Spinal cord (tissue), 10 donors: ENCODE results near the gene QSOX2. TPM values are rescaled to one million over a fixed set of nuclear protein-coding genes. Genes with fewer than 3 reads are reported as not detected.

ENCODE experiments used
- DNase-seq, 6 donors: peaks; one replicate each; pipeline versions ENCODE4 v3.0.0 to v3.0.0-alpha.2; 2013 to 2015; ENCODE audit warnings: low spot score in 6 of 6, low read depth in 4 of 6
- H3K27ac ChIP-seq: one replicate; pipeline ENCODE4 v1.5.1; 2013; ENCODE audit warnings: low read depth, low read length, control low read depth
- H3K27me3 ChIP-seq: one replicate; pipeline ENCODE4 v1.6.1; 2013; ENCODE audit warnings: low read length; ENCODE audit not compliant: control insufficient read depth, insufficient read depth
- H3K36me3 ChIP-seq: one replicate; pipeline ENCODE4 v1.6.1; 2013; ENCODE audit warnings: low read length; ENCODE audit not compliant: control insufficient read depth, insufficient read depth
- H3K4me1 ChIP-seq: one replicate; pipeline ENCODE4 v1.6.1; 2013; ENCODE audit warnings: low read length; ENCODE audit not compliant: control insufficient read depth, insufficient read depth
- H3K4me3 ChIP-seq: one replicate; pipeline ENCODE4 v1.5.1; 2013; ENCODE audit warnings: low read depth, low read length, control low read depth
- H3K9me3 ChIP-seq: one replicate; pipeline ENCODE4 v1.6.1; 2013; ENCODE audit warnings: low read length; ENCODE audit not compliant: control insufficient read depth, insufficient read depth
- WGBS: methylation state at CpG from one replicate; pipeline ENCODE4 v1.1.5; 2013; ENCODE audit warnings: missing lambda C conversion rate; ENCODE audit not compliant: insufficient coverage; 5-methylcytosine and 5-hydroxymethylcytosine counted together
- polyA plus RNA-seq, 2 donors: library from polyadenylated mRNA; unstranded; fragments of 120-200 nt; gene quantifications; one replicate each; pipeline ENCODE4 v1.2.1, GENCODE V29; 2013; ENCODE audit not compliant: insufficient read length in 2 of 2
- total RNA-seq, 2 donors: library from RNA; depleted of rRNA in 1 of 2; stranded (reverse); fragments of 120-200 nt in 1 of 2; fragments of >200 nt in 1 of 2; gene quantifications; one replicate each; pipeline versions ENCODE4 v1.2.3 to v1.2.4, GENCODE V29; 2013 to 2014
- donor health status: healthy.

QSOX2 gene
- total and polyA plus RNA-seq, 4 donors: 7.2 to 17.0 (median 13.6) TPM

GRCh38 chr9:136290508-136291000 lies 44.9 kb upstream of the QSOX2 start:
- H3K4me1 ChIP-seq: peaks cover 19% of the 10 kb centered on the region
- no peaks in the 10 kb centered on the region for H3K27me3 ChIP-seq
- no peak overlapping the region for H3K4me3 ChIP-seq
- H3K36me3 ChIP-seq: peaks cover 4% of the 10 kb centered on the region
- no peak for DNase-seq
- H3K27ac ChIP-seq: no peak overlapping the region
- H3K9me3 ChIP-seq: no peaks in the 10 kb centered on the region
- WGBS: 90% methylated on average over 30 of the region's 31 CpGs

GRCh38 chr9:136289651-136290507 lies 44.3 kb upstream of the QSOX2 start:
- H3K27me3 ChIP-seq: no peaks in the 10 kb centered on the region

GRCh38 chr9:136287960-136288753 lies 42.5 kb upstream of the QSOX2 start:
- WGBS: 47% methylated on average over 19 of the region's 21 CpGs
- peaks cover 26% of the 10 kb centered on the region for H3K4me1 ChIP-seq
- DNase-seq: no peak
- H3K4me3 ChIP-seq: no peak overlapping the region
- H3K9me3 ChIP-seq: no peaks in the 10 kb centered on the region
- H3K27ac ChIP-seq: no peak overlapping the region
- no peaks in the 10 kb centered on the region for H3K27me3 ChIP-seq
- H3K36me3 ChIP-seq: peaks cover 4% of the 10 kb centered on the region

More at GRCh38 chr9:136289651-136290507, 44.3 kb upstream of the QSOX2 start:
- H3K36me3 ChIP-seq: peaks cover 4% of the 10 kb centered on the region
- peaks cover 19% of the 10 kb centered on the region for H3K4me1 ChIP-seq
- no peak overlapping the region for H3K27ac ChIP-seq
- H3K9me3 ChIP-seq: no peaks in the 10 kb centered on the region
- WGBS: 93% methylated on average over 30 of the region's 30 CpGs
- no peak for DNase-seq
- no peak overlapping the region for H3K4me3 ChIP-seq

- Histone ChIP-seq H3K9me3 (no peaks in the 10 kb centered on the region), H3K4me3 (no peak overlapping the region), H3K27me3 (no peaks in the 10 kb centered on the region), H3K27ac (no peak overlapping the region), H3K4me1 (peaks cover 19% of the 10 kb centered on the region), H3K36me3 (peaks cover 4% of the 10 kb centered on the region)
- DNase-seq: no peak
- 92% methylated on average over 13 of the region's 13 CpGs for WGBS
Observed at GRCh38 chr9:136286987-136287379, 41.4 kb upstream of the QSOX2 start.

GRCh38 chr9:136286359-136286986 lies 40.9 kb upstream of the QSOX2 start:
- WGBS: 81% methylated on average over 30 of the region's 30 CpGs
- no peak overlapping the region for H3K27ac ChIP-seq
- no peak for DNase-seq
- H3K4me1 ChIP-seq: peaks cover 14% of the 10 kb centered on the region
- no peaks in the 10 kb centered on the region for H3K27me3 ChIP-seq
- no peak overlapping the region for H3K4me3 ChIP-seq
- peaks cover 4% of the 10 kb centered on the region for H3K36me3 ChIP-seq
- no peaks in the 10 kb centered on the region for H3K9me3 ChIP-seq

- no peak overlapping the region for H3K27ac ChIP-seq
- H3K4me1 ChIP-seq: peaks cover 9% of the 10 kb centered on the region
- no peak overlapping the region for H3K4me3 ChIP-seq
- no peaks in the 10 kb centered on the region for H3K27me3 ChIP-seq
- peaks cover 1% of the 10 kb centered on the region for H3K36me3 ChIP-seq
- no peak for DNase-seq
- 85% methylated on average over 27 of the region's 28 CpGs for WGBS
- H3K9me3 ChIP-seq: no peaks in the 10 kb centered on the region
Observed at GRCh38 chr9:136285501-136286358, 40.1 kb upstream of the QSOX2 start.

- no peaks in the 10 kb centered on the region for H3K36me3 ChIP-seq
- H3K27me3 ChIP-seq: no peaks in the 10 kb centered on the region
- no peak for DNase-seq
- no peak overlapping the region for H3K4me3 ChIP-seq
- H3K9me3 ChIP-seq: no peaks in the 10 kb centered on the region
- no peak overlapping the region for H3K27ac ChIP-seq
- H3K4me1 ChIP-seq: peaks cover 9% of the 10 kb centered on the region
- WGBS: 89% methylated on average over 19 of the region's 19 CpGs
Observed at GRCh38 chr9:136284951-136285350, 39.3 kb upstream of the QSOX2 start.

GRCh38 chr9:136284311-136284710 lies 38.7 kb upstream of the QSOX2 start:
- Histone ChIP-seq H3K27ac (no peak overlapping the region), H3K27me3 (no peaks in the 10 kb centered on the region), H3K4me1 (peaks cover 9% of the 10 kb centered on the region), H3K9me3 (no peaks in the 10 kb centered on the region), H3K4me3 (no peak overlapping the region), H3K36me3 (no peaks in the 10 kb centered on the region)
- DNase-seq: no peak
- 71% methylated on average over 22 of the region's 22 CpGs for WGBS
